Measurements from ENCODE around the gene C22orf23. TPM values are rescaled to one million over a fixed set of nuclear protein-coding genes. Genes with fewer than 3 reads are reported as not detected.

The C22orf23 gene
- total and polyA plus RNA-seq, 10 of the 15 experiments (the other 5 are each of a cell fraction or from before 2014, with no cell fraction given), result 0.04 to 0.38 (median 0.11) TPM; not detected in 5

GRCh38 chr22:37929390-37929789 lies 24.0 kb downstream of the C22orf23 start:
- SMC1A ChIA-PET (ENCODE audit: uncharacterized antibody, unreplicated experiment), result no interaction called here
- RAD21 ChIA-PET (ENCODE audit: unreplicated experiment), result no interaction called here
- Histone ChIP-seq H3K79me2 (ENCODE audit: control insufficient read depth, insufficient read depth, low read length) (no peaks in the 10 kb centered on the region), H4K20me1 (ENCODE audit: control insufficient read depth, insufficient read depth) (no peaks in the 10 kb centered on the region), H2AFZ (ENCODE audit: control insufficient read depth, low read depth, low read length) (no peak overlapping the region), H3K9me3 (replicated peaks; ENCODE audit: control insufficient read depth, insufficient read depth, low read length) (no peaks in the 10 kb centered on the region), H3K4me2 (ENCODE audit: control insufficient read depth, insufficient read depth) (no peak overlapping the region), H3K4me1 (ENCODE audit: control insufficient read depth, insufficient read depth, low read length) (peaks cover 10% of the 10 kb centered on the region), H3K4me3 (no peak overlapping the region), H3K9ac (ENCODE audit: control insufficient read depth, insufficient read depth, low read length) (no peak overlapping the region), H3K27ac (ENCODE audit: control insufficient read depth, insufficient read depth) (no peak overlapping the region), H3K36me3 (ENCODE audit: control insufficient read depth in 2 of 2, insufficient read depth in 2 of 2, low read length in 1 of 2) (peaks cover 3 to 9% of the 10 kb centered on the region in 2 experiments; a peak in 3 of 4 replicates), H3K27me3 (replicated peaks in 1 of 2; ENCODE audit: control insufficient read depth in 2 of 2, insufficient read depth in 2 of 2, low read length in 1 of 2) (no peaks in the 10 kb centered on the region)
- CTCF ChIA-PET, result no interaction called here
- BruUV-seq (replicated peaks), result no TSS peak
- 95% methylated on average over 5 of the region's 5 CpGs for WGBS (ENCODE audit: insufficient coverage, insufficient replicate concordance, low lambda C conversion rate, missing lambda C conversion rate)
- POLR2A ChIA-PET, result no interaction called here
- TF ChIP-seq MAX (IDR thresholded peaks at IDR 0.05; ENCODE audit: low read depth, low read length) (no peak), CBX3 (IDR thresholded peaks at IDR 0.05; ENCODE audit: borderline replicate concordance, low read depth) (no peak), RB1 (IDR thresholded peaks at IDR 0.05; ENCODE audit: borderline replicate concordance) (no peak), BMI1 (IDR thresholded peaks at IDR 0.05; ENCODE audit: borderline replicate concordance) (no peak)
- no peak for DNase-seq (ENCODE audit: low read depth, low spot score)
- no peak for FAIRE-seq
- intact Hi-C loops (cut with micrococcal nuclease; ENCODE audit: unreplicated experiment), result no loop called here
- in situ Hi-C loops (cut with MboI), result no loop called here
- no peak for ATAC-seq

GRCh38 chr22:37927637-37927936 lies 25.8 kb downstream of the C22orf23 start:
- ChIA-PET CTCF (no interaction called here), RAD21 (ENCODE audit: unreplicated experiment) (no interaction called here), SMC1A (ENCODE audit: uncharacterized antibody, unreplicated experiment) (no interaction called here), POLR2A (no interaction called here)
- no peaks in the 10 kb centered on the region for H3K27me3 ChIP-seq (replicated peaks in 1 of 2; ENCODE audit: control insufficient read depth in 2 of 2, insufficient read depth in 2 of 2, low read length in 1 of 2)
- ATAC-seq, result no peak
- H3K4me1 ChIP-seq (ENCODE audit: control insufficient read depth, insufficient read depth, low read length), result 0 out of 2 replicates have a peak, but pooled peaks cover 3% of the 10 kb centered on the region
- H3K27ac ChIP-seq (ENCODE audit: control insufficient read depth, insufficient read depth), result no peak overlapping the region
- no peaks in the 10 kb centered on the region for H3K79me2 ChIP-seq (ENCODE audit: control insufficient read depth, insufficient read depth, low read length)
- in situ Hi-C loops (cut with MboI), result no loop called here
- FAIRE-seq, result no peak
- WGBS (ENCODE audit: insufficient coverage, insufficient replicate concordance, low lambda C conversion rate, missing lambda C conversion rate), result 96% methylated on average over 5 of the region's 5 CpGs
- intact Hi-C loops (cut with micrococcal nuclease; ENCODE audit: unreplicated experiment), result no loop called here
- H4K20me1 ChIP-seq (ENCODE audit: control insufficient read depth, insufficient read depth), result no peaks in the 10 kb centered on the region
- H3K9me3 ChIP-seq (replicated peaks; ENCODE audit: control insufficient read depth, insufficient read depth, low read length), result no peaks in the 10 kb centered on the region
- no peak overlapping the region for H3K4me3 ChIP-seq
- TF ChIP-seq RBBP5 (conservative IDR thresholded peaks at IDR 0.05), result no peak
- no peak for TF ChIP-seq NFYB (IDR thresholded peaks at IDR 0.05; ENCODE audit: insufficient read depth, low read depth, low read length)
- TF ChIP-seq MYC (IDR thresholded peaks at IDR 0.05; ENCODE audit: insufficient read depth, insufficient read length, insufficient replicate concordance, low read length, severe bottlenecking), result no peak
- TF ChIP-seq MLLT1 (IDR thresholded peaks at IDR 0.05), result no peak
- no peak for DNase-seq (ENCODE audit: low read depth, low spot score)
- H3K4me2 ChIP-seq (ENCODE audit: control insufficient read depth, insufficient read depth), result no peak overlapping the region
- peaks cover 3 to 9% of the 10 kb centered on the region in 2 experiments; a peak in 3 of 4 replicates for H3K36me3 ChIP-seq (ENCODE audit: control insufficient read depth in 2 of 2, insufficient read depth in 2 of 2, low read length in 1 of 2)
- no peak overlapping the region for H3K9ac ChIP-seq (ENCODE audit: control insufficient read depth, insufficient read depth, low read length)
- H2AFZ ChIP-seq (ENCODE audit: control insufficient read depth, low read depth, low read length), result no peak overlapping the region
- BruUV-seq (replicated peaks), result no TSS peak

All from GM12878 (cell line).